ENCODE measurements around the gene GTF2I. TPM values are rescaled to one million over a fixed set of nuclear protein-coding genes. Genes with fewer than 3 reads are reported as not detected.
A peak's percentile ranks its signal among the peaks of the same experiment; 100 is the strongest.

GTF2I gene
- total and polyA plus RNA-seq, 2 experiments from 2014 or later = 204 to 219 TPM

DNA sequence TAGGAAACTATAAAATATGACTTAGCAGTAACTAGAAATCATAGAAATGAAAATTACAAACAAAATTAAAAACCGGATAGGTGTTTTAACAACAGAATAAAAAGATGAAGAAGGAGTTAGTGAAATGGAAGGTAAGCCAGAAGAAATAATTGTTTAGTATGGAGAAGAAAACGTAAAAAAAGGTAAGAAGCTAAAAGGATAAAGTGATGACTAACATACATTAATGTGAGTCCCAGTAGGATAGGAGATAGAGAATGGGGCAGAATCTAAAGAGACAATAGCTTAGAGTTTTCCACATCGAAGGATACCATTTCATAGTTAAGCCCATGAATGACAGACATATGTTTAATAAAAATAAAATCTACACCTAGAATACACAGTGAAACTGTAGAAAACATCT, 25.3 kb downstream of the GTF2I start:
- peaks cover 24% of the 10 kb centered on the region for H4K20me1 ChIP-seq (replicated peaks; ENCODE audit: insufficient read depth)
- H3K36me3 Mint-ChIP-seq (ENCODE audit: low read depth) = peaks cover 65% of the 10 kb centered on the region

DNA sequence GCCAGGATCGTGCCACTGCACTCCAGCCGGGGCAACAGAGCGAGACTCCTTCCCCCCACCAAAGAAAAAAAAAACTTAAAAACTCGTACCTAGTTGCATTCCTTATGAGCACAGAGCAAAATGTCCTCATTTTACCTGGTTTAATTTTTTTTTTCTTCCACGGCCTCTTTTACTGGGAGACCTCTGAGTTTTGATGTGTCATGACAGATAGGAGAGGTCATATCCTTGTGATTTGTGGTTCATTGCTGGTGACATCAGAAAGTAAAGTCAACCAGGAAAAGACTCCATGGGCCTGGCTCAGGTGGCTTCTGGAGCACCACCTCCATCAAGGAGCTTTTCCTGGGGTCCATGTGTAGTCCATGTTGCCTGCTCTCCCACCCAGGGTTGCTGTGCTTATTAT, 26.3 kb downstream of the GTF2I start:
- ATAC-seq (no peak), DNase-seq (ENCODE audit: low spot score) (peak; percentile 29)
- Mint-ChIP-seq H3K27me3 (ENCODE audit: insufficient read depth, low read depth, poor library complexity) (peaks cover 6% of the 10 kb centered on the region), H3K27ac (no peak overlapping the region), H3K36me3 (ENCODE audit: low read depth) (peaks cover 61% of the 10 kb centered on the region), H3K9me3 (no peaks in the 10 kb centered on the region), H3K4me1 (peaks cover 16% of the 10 kb centered on the region; the same call in 2 of the 3 replicates), H3K4me3 (no peak overlapping the region)
- Histone ChIP-seq H3K79me2 (replicated peaks; ENCODE audit: insufficient read depth) (peaks cover 99% of the 10 kb centered on the region), H3K36me3 (ENCODE audit: insufficient read depth) (peaks cover 3% of the 10 kb centered on the region), H3K4me2 (no peak overlapping the region), H3K27ac (ENCODE audit: low read depth) (peak overlapping the region; percentile 55; the same call in 1 of the 2 replicates), H3K4me3 (no peak overlapping the region), H2AFZ (no peak overlapping the region), H3K4me1 (ENCODE audit: insufficient read depth) (0 out of 2 replicates have a peak, but pooled peaks cover 4% of the 10 kb centered on the region), H3K9me2 (ENCODE audit: insufficient read depth) (no peaks in the 10 kb centered on the region), H3F3A (replicated peaks; ENCODE audit: low read depth) (peaks cover 9% of the 10 kb centered on the region; the same call in 1 of the 2 replicates), H3K27me3 (ENCODE audit: insufficient read depth) (no peaks in the 10 kb centered on the region), H4K20me1 (replicated peaks; ENCODE audit: insufficient read depth) (peaks cover 34% of the 10 kb centered on the region)
- TF ChIP-seq NANOG (IDR thresholded peaks at IDR 0.05; ENCODE audit: borderline replicate concordance) = no peak
- no peak for TF ChIP-seq STAT1 (IDR thresholded peaks at IDR 0.05; ENCODE audit: unreplicated experiment)
- TF ChIP-seq, protein P1, sequence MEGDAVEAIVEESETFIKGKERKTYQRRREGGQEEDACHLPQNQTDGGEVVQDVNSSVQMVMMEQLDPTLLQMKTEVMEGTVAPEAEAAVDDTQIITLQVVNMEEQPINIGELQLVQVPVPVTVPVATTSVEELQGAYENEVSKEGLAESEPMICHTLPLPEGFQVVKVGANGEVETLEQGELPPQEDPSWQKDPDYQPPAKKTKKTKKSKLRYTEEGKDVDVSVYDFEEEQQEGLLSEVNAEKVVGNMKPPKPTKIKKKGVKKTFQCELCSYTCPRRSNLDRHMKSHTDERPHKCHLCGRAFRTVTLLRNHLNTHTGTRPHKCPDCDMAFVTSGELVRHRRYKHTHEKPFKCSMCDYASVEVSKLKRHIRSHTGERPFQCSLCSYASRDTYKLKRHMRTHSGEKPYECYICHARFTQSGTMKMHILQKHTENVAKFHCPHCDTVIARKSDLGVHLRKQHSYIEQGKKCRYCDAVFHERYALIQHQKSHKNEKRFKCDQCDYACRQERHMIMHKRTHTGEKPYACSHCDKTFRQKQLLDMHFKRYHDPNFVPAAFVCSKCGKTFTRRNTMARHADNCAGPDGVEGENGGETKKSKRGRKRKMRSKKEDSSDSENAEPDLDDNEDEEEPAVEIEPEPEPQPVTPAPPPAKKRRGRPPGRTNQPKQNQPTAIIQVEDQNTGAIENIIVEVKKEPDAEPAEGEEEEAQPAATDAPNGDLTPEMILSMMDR (conservative IDR thresholded peaks at IDR 0.05; ENCODE audit: low read depth in 2 of 2) = no peak
- TF ChIP-seq POLR2AphosphoS5 (IDR thresholded peaks at IDR 0.05; ENCODE audit: low read depth) = no peak
- TF ChIP-seq EZH2 (IDR thresholded peaks at IDR 0.05; ENCODE audit: low read depth, unreplicated experiment) = no peak
- TF ChIP-seq, protein P2, sequence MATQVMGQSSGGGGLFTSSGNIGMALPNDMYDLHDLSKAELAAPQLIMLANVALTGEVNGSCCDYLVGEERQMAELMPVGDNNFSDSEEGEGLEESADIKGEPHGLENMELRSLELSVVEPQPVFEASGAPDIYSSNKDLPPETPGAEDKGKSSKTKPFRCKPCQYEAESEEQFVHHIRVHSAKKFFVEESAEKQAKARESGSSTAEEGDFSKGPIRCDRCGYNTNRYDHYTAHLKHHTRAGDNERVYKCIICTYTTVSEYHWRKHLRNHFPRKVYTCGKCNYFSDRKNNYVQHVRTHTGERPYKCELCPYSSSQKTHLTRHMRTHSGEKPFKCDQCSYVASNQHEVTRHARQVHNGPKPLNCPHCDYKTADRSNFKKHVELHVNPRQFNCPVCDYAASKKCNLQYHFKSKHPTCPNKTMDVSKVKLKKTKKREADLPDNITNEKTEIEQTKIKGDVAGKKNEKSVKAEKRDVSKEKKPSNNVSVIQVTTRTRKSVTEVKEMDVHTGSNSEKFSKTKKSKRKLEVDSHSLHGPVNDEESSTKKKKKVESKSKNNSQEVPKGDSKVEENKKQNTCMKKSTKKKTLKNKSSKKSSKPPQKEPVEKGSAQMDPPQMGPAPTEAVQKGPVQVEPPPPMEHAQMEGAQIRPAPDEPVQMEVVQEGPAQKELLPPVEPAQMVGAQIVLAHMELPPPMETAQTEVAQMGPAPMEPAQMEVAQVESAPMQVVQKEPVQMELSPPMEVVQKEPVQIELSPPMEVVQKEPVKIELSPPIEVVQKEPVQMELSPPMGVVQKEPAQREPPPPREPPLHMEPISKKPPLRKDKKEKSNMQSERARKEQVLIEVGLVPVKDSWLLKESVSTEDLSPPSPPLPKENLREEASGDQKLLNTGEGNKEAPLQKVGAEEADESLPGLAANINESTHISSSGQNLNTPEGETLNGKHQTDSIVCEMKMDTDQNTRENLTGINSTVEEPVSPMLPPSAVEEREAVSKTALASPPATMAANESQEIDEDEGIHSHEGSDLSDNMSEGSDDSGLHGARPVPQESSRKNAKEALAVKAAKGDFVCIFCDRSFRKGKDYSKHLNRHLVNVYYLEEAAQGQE (IDR thresholded peaks at IDR 0.05; ENCODE audit: unreplicated experiment) = no peak

More for the DNA sequence above, 25.3 kb downstream of the GTF2I start:
- ATAC-seq (no peak), DNase-seq (ENCODE audit: low spot score) (no peak)
- Mint-ChIP-seq H3K4me3 (no peak overlapping the region), H3K27me3 (ENCODE audit: insufficient read depth, low read depth, poor library complexity) (peaks cover 6% of the 10 kb centered on the region), H3K9me3 (no peaks in the 10 kb centered on the region), H3K4me1 (peaks cover 16% of the 10 kb centered on the region; the same call in 2 of the 3 replicates), H3K27ac (no peak overlapping the region)
- TF ChIP-seq EZH2 (IDR thresholded peaks at IDR 0.05; ENCODE audit: low read depth, unreplicated experiment) (no peak), EZH2phosphoT487 (IDR thresholded peaks at IDR 0.05; ENCODE audit: unreplicated experiment) (no peak), ZNF331 (CRISPR knock-in tag; IDR thresholded peaks at IDR 0.05; ENCODE audit: low read depth) (no peak), NANOG (IDR thresholded peaks at IDR 0.05; ENCODE audit: borderline replicate concordance) (no peak), ZNF114 (CRISPR knock-in tag; IDR thresholded peaks at IDR 0.05) (no peak), JUNB (IDR thresholded peaks at IDR 0.05; ENCODE audit: unreplicated experiment) (no peak)
- TF ChIP-seq, protein P2 (IDR thresholded peaks at IDR 0.05; ENCODE audit: unreplicated experiment) = no peak
- TF ChIP-seq, protein P3, sequence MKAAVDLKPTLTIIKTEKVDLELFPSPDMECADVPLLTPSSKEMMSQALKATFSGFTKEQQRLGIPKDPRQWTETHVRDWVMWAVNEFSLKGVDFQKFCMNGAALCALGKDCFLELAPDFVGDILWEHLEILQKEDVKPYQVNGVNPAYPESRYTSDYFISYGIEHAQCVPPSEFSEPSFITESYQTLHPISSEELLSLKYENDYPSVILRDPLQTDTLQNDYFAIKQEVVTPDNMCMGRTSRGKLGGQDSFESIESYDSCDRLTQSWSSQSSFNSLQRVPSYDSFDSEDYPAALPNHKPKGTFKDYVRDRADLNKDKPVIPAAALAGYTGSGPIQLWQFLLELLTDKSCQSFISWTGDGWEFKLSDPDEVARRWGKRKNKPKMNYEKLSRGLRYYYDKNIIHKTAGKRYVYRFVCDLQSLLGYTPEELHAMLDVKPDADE (IDR thresholded peaks at IDR 0.05) = no peak
- Histone ChIP-seq H2AFZ (no peak overlapping the region), H3K4me2 (no peak overlapping the region), H3K36me3 (ENCODE audit: insufficient read depth) (peaks cover 7% of the 10 kb centered on the region; the same call in 1 of the 2 replicates), H3K4me1 (ENCODE audit: insufficient read depth) (0 out of 2 replicates have a peak, but pooled peaks cover 4% of the 10 kb centered on the region), H3F3A (replicated peaks; ENCODE audit: low read depth) (peaks cover 9% of the 10 kb centered on the region; the same call in 1 of the 2 replicates), H3K79me2 (replicated peaks; ENCODE audit: insufficient read depth) (peaks cover 99% of the 10 kb centered on the region), H3K9me2 (ENCODE audit: insufficient read depth) (no peaks in the 10 kb centered on the region), H3K27ac (ENCODE audit: low read depth) (no peak overlapping the region; the same call in 1 of the 2 replicates), H3K27me3 (ENCODE audit: insufficient read depth) (no peaks in the 10 kb centered on the region), H3K4me3 (no peak overlapping the region)
